Caco-2 (cell line): ENCODE results near the gene TUBB4A. TPM values are rescaled to one million over a fixed set of nuclear protein-coding genes. Genes with fewer than 3 reads are reported as not detected.

Experiments
- BruUV-seq: library from RNA; stranded (reverse); fragments of 400-500 nt; replicated peaks from 2 replicates; lab custom pipeline; 2021; lab: Mats Ljungman, UMichigan
- CTCF ChIA-PET: fragments of 300-600 bp; sonication (Branson Sonifier 250); formaldehyde crosslinking; loops from one replicate; lab custom pipeline; 2022; ENCODE audit warnings: antibody characterized with exemption; lab: Charles Lee
- POLR2A ChIA-PET: fragments of 300-600 bp; sonication (Branson Sonifier 250); formaldehyde crosslinking; loops from one replicate; lab custom pipeline; 2022; ENCODE audit warnings: antibody characterized with exemption; lab: Charles Lee
- DNase-seq, 2 experiments: peaks; one replicate each; pipeline versions ENCODE4 v3.0.0 to v3.0.0-alpha.2; 2020 to 2022
- H3K27me3 ChIP-seq: replicated peaks from 2 replicates; pipeline ENCODE4 v1.6.0; 2011; ENCODE audit warnings: low read length; ENCODE audit not compliant: control insufficient read depth, insufficient read depth
- H3K36me3 ChIP-seq: 2 replicates; pipeline ENCODE4 v1.5.1; 2011; ENCODE audit warnings: low read length; ENCODE audit not compliant: control insufficient read depth, insufficient read depth
- H3K4me1 ChIP-seq: fragments of 250-450 bp; sonication (Bioruptor Pico); 2 replicates; pipeline ENCODE4 v1.5.1; 2020; ENCODE audit warnings: mild to moderate bottlenecking
- H3K4me3 ChIP-seq: 2 replicates; pipeline ENCODE4 v1.5.1; 2011; ENCODE audit warnings: low read depth, mild to moderate bottlenecking, control low read depth, low read length
- H3K9me3 ChIP-seq: fragments of 250-450 bp; sonication (Bioruptor Pico); 2 replicates; pipeline ENCODE4 v1.5.1; 2020; ENCODE audit warnings: mild to moderate bottlenecking, moderate library complexity
- H3K27ac Mint-ChIP-seq: one replicate; pipeline ENCODE4 v1.8.0; 2022; ENCODE audit warnings: mixed read lengths; ENCODE audit not compliant: unreplicated experiment
- H3K27me3 Mint-ChIP-seq: one replicate; pipeline ENCODE4 v1.8.0; 2022; ENCODE audit warnings: mixed read lengths; ENCODE audit not compliant: insufficient read depth, unreplicated experiment
- H3K36me3 Mint-ChIP-seq: one replicate; pipeline ENCODE4 v1.8.0; 2022; ENCODE audit warnings: mild to moderate bottlenecking, mixed read lengths; ENCODE audit not compliant: insufficient read depth, unreplicated experiment
- H3K4me1 Mint-ChIP-seq: one replicate; pipeline ENCODE4 v1.8.0; 2022; ENCODE audit warnings: low read depth, mixed read lengths; ENCODE audit not compliant: unreplicated experiment
- H3K4me3 Mint-ChIP-seq: one replicate; pipeline ENCODE4 v1.8.0; 2022; ENCODE audit warnings: mild to moderate bottlenecking, moderate library complexity, mixed read lengths; ENCODE audit not compliant: unreplicated experiment
- H3K9me3 Mint-ChIP-seq: one replicate; pipeline ENCODE4 v1.8.0; 2022; ENCODE audit warnings: mixed read lengths; ENCODE audit not compliant: unreplicated experiment
- intact Hi-C: fragments of 100-400 bp; cut with micrococcal nuclease; formaldehyde crosslinking; loops from one replicate; pipeline ENCODE4 v1.10.0; 2022; ENCODE audit not compliant: unreplicated experiment
- total RNA-seq: library from RNA; stranded (reverse); gene quantifications from 2 replicates; pipeline ENCODE4 v1.2.3, GENCODE V29; 2022
- TF ChIP-seq, protein P1 (sequence below), 2 experiments: fragments of 200-600 bp in 1 of 2; IDR thresholded peaks; 1 replicate in 1 of 2; 2 replicates in 1 of 2; pipeline versions ENCODE4 v1.5.1 to v1.8.0; 2011 to 2022; ENCODE audit warnings: antibody characterized with exemption in 1 of 2, control low read depth in 1 of 2, inconsistent platforms in 1 of 2, low read depth in 1 of 2, low read length in 1 of 2, mild to moderate bottlenecking in 1 of 2, moderate library complexity in 1 of 2; ENCODE audit not compliant: insufficient read depth in 1 of 2, severe bottlenecking in 1 of 2, unreplicated experiment in 1 of 2

TUBB4A gene
- total RNA-seq, 1 experiment from 2014 or later = 6.0 TPM

DNA sequence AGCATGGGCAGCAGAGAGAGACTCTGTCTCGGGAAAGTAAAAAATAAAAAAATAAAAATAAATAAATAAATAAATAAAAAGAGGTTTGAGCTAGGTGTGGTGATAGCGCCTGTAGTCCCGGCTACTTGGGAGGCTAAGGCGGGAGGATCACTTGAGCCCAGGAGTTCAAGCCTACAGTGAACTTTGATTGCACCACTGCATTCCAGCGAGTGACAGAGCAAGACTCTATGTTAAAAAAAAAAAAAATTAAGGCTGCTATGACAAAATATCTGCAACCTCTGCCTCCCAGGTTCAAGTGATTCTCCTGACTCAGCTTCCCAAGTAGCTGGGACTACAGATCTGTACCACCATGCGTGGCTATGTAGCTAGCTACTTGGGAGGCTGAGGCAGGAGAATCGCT, 17.3 kb downstream of the TUBB4A start:
- DNase-seq = no peak
- CTCF ChIA-PET = no interaction called here

DNA sequence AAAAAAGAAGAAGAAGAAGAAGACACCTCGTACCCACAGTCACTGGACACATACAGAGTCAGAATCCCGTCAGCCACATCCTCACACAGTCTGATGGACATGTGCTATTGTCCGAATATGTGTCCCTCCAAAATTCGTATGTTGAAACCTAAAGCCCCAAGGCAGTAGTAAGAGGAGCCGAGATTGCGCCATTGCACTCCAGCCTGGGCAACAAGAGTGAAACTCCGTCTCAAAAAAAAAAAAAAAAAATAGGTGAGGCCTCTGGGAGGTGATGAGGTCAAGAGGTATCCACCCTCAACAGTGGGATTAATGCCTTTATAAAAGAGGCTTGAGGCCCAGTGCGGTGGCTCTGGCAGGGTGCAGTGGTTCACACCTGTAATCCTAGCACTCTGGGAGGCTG, 17.9 kb downstream of the TUBB4A start:
- BruUV-seq = no TSS peak
- Histone ChIP-seq H3K4me1 (no peaks in the 10 kb centered on the region), H3K36me3 (no peaks in the 10 kb centered on the region), H3K9me3 (no peaks in the 10 kb centered on the region), H3K4me3 (no peak overlapping the region), H3K27me3 (no peaks in the 10 kb centered on the region)
- intact Hi-C loops = no loop called here
- Mint-ChIP-seq H3K4me3 (no peak overlapping the region), H3K9me3 (no peaks in the 10 kb centered on the region), H3K27ac (no peak overlapping the region), H3K4me1 (no peaks in the 10 kb centered on the region), H3K27me3 (no peaks in the 10 kb centered on the region), H3K36me3 (peaks cover 6% of the 10 kb centered on the region)
- ChIA-PET CTCF (no interaction called here), POLR2A (interaction anchor here (0.7 kb wide), 1 partner anchor 615 kb away, joined by 4 read pairs; no protein-coding TSS in a partner anchor)
- TF ChIP-seq, protein P1, sequence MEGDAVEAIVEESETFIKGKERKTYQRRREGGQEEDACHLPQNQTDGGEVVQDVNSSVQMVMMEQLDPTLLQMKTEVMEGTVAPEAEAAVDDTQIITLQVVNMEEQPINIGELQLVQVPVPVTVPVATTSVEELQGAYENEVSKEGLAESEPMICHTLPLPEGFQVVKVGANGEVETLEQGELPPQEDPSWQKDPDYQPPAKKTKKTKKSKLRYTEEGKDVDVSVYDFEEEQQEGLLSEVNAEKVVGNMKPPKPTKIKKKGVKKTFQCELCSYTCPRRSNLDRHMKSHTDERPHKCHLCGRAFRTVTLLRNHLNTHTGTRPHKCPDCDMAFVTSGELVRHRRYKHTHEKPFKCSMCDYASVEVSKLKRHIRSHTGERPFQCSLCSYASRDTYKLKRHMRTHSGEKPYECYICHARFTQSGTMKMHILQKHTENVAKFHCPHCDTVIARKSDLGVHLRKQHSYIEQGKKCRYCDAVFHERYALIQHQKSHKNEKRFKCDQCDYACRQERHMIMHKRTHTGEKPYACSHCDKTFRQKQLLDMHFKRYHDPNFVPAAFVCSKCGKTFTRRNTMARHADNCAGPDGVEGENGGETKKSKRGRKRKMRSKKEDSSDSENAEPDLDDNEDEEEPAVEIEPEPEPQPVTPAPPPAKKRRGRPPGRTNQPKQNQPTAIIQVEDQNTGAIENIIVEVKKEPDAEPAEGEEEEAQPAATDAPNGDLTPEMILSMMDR (IDR thresholded peaks at IDR 0.05; ENCODE audit: insufficient read depth in 1 of 2, low read depth in 1 of 2, low read length in 1 of 2, severe bottlenecking in 1 of 2, unreplicated experiment in 1 of 2) = no peak
- DNase-seq = no peak

More for the DNA sequence above, 17.3 kb downstream of the TUBB4A start:
- Mint-ChIP-seq H3K4me3 (no peak overlapping the region), H3K4me1 (no peaks in the 10 kb centered on the region), H3K9me3 (no peaks in the 10 kb centered on the region), H3K27ac (no peak overlapping the region), H3K36me3 (peaks cover 6% of the 10 kb centered on the region), H3K27me3 (no peaks in the 10 kb centered on the region)
- POLR2A ChIA-PET = no interaction called here
- H3K36me3 ChIP-seq = no peaks in the 10 kb centered on the region
- TF ChIP-seq, protein P1 (IDR thresholded peaks at IDR 0.05; ENCODE audit: insufficient read depth in 1 of 2, low read depth in 1 of 2, low read length in 1 of 2, severe bottlenecking in 1 of 2, unreplicated experiment in 1 of 2) = no peak
- no peaks in the 10 kb centered on the region for H3K9me3 ChIP-seq
- BruUV-seq = no TSS peak
- no peaks in the 10 kb centered on the region for H3K4me1 ChIP-seq
- H3K27me3 ChIP-seq = no peaks in the 10 kb centered on the region
- no peak overlapping the region for H3K4me3 ChIP-seq
- intact Hi-C loops = no loop called here

DNA sequence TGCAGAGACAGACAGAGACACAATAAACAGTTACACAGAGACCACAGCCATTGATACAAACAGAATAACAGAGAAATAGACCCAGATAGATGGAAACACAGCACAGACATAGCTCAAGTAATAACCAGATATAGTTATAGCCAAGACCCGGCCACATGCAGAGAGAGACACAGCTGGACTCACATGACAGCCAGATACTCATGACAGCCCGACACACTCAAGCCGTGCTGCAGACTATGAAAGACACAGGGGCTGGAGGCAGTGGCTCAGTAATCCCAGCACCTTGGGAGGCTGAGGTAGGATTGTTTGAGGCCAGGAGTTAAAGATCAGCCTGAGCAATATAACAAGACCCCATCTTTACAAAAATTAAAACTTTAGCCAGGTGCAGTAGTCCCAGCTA, 18.9 kb downstream of the TUBB4A start:
- H3K9me3 Mint-ChIP-seq = no peaks in the 10 kb centered on the region
- no peak overlapping the region for H3K4me3 Mint-ChIP-seq
- Histone ChIP-seq H3K9me3 (no peaks in the 10 kb centered on the region), H3K27me3 (no peaks in the 10 kb centered on the region), H3K36me3 (no peaks in the 10 kb centered on the region), H3K4me1 (no peaks in the 10 kb centered on the region), H3K4me3 (no peak overlapping the region)
- no peaks in the 10 kb centered on the region for H3K4me1 Mint-ChIP-seq
- no peak for DNase-seq
- H3K27me3 Mint-ChIP-seq = no peaks in the 10 kb centered on the region
- BruUV-seq = no TSS peak
- peaks cover 6% of the 10 kb centered on the region for H3K36me3 Mint-ChIP-seq
- TF ChIP-seq, protein P1 (IDR thresholded peaks at IDR 0.05; ENCODE audit: insufficient read depth in 1 of 2, low read depth in 1 of 2, low read length in 1 of 2, severe bottlenecking in 1 of 2, unreplicated experiment in 1 of 2) = no peak
- H3K27ac Mint-ChIP-seq = peak overlapping the region; percentile 53
- ChIA-PET POLR2A (no interaction called here), CTCF (no interaction called here)
- intact Hi-C loops = no loop called here
